ENCODE measurements around the gene TIE1.

Gene TIE1

DNA sequence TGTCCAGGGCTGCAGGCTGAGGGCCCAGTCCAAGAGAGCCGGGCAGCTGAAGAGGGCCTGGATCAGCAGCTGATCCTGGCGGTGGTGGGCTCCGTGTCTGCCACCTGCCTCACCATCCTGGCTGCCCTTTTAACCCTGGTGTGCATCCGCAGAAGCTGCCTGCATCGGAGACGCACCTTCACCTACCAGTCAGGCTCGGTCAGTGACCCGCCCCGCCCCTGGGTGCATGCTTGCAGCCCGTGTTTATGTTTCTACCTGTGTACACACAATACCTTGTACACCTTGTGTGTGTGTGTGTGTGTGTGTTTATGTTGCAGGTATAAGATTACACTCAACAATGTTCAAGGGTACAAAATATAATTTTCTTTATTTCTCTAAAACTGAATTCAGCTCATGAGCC lies 13.0 kb downstream of the TIE1 start:
- DNase-seq: no peak

GRCh38 chr1:43314233-43314632 lies 13.5 kb downstream of the TIE1 start:
- DNase-seq: no peak

DNA sequence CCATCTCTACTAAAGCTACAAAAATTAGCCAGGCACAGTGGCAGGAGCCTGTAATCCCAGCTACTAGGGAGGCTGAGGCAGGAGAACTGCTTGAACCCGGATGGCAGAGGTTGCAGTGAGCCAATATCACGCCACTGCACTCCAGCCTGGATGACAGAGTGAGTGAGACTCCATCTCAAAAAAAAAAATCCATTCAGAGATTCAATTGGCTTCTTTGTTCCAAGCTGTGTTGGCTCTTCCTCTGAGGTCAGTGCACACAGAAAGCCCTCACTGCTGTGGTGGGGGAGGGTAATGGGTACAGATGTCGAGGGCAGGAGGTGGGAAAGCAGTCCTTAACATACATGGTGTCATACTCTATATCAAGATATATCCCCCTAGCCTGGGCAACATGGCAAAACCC lies 14.7 kb downstream of the TIE1 start:
- no peak for DNase-seq

- DNase-seq: no peak
These were observed 15.4 kb downstream of the TIE1 start for GRCh38 chr1:43315963-43316737.

DNA sequence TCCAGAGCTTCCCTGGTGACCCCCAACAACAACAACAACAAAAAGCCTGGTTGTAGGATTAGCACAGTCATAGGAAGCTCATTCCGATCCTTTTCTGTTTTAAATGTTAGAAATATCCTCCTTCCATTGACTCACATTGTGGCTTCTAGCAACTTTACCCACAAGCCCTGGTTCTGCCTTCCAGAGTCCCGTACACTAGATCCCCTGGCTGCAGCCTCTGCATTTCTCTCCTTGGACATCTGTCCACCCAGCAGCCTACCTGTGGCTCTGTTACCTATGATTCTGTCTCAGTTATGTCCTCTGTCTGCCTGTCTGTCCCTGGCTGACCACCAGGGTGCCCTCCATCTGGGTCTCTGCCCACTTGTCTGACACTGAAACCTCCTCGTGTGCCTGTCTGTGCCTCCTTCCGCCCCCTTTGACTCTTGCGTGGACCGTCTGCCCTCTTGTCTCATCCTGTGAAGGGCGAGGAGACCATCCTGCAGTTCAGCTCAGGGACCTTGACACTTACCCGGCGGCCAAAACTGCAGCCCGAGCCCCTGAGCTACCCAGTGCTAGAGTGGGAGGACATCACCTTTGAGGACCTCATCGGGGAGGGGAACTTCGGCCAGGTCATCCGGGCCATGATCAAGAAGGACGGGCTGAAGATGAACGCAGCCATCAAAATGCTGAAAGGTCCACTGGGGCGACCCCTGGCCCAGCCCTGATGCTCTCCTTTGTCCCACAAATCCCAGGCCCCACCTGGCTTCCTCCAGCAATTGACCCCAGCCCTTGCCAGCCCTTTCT lies 16.1 kb downstream of the TIE1 start:
- DNase-seq: no peak

GRCh38 chr1:43317817-43318471 lies 17.2 kb downstream of the TIE1 start:
- DNase-seq: no peak

DNA sequence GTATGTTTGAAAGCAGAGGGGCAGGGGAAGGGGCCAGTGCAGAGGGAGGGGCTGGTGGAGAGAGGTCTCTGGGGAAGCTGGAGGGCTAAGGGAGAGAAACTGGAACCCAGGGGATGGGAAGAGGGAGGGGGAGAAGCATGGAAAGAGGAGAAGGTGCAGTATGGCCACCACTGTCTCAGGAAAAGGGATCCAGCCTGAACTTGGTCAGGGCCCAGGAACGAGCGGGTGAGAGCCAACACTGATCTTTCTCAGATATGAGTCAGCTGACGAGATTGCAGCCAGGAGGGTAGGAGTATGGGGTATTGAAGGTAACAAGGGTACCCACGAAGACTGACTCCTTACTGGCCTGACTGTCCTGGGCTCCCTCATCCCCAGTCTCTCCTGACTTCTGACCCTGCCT lies 18.0 kb downstream of the TIE1 start:
- DNase-seq: no peak

DNA sequence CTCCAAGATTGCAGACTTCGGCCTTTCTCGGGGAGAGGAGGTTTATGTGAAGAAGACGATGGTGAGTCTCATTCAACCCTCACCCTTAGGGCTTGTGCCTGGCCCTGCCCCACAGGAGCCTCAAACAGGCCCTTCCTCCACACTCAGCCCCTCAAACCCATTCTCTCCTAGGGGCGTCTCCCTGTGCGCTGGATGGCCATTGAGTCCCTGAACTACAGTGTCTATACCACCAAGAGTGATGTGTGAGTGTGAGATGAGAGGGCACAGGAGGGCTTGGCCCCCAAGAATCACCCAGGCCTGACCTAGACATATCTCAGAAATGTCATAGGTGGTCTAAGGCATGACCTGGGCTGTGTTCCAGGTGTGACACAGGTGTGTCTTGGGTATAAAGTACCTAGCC lies 18.5 kb downstream of the TIE1 start:
- DNase-seq: no peak

- no peak for DNase-seq
These were observed 19.0 kb downstream of the TIE1 start for GRCh38 chr1:43319766-43320165.

DNA sequence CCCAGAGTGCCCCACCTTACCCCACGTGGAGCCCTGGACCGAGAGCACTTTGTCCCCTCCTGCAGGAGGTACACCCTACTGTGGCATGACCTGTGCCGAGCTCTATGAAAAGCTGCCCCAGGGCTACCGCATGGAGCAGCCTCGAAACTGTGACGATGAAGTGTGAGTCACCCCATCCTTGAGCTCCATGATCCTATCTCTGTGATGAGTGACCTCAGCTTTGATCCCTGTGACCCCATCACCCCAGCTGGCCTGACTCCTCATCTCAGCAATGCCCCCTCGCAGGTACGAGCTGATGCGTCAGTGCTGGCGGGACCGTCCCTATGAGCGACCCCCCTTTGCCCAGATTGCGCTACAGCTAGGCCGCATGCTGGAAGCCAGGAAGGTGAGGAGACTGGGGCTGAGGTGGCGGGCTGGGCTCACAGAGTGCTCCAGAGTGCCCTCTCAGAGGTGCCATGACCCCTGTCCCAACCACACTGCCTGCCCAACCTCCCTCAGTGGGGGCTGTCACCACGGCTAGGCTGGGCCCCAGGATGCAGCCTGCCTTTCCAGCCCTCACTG lies 20.6 kb downstream of the TIE1 start:
- no peak for DNase-seq

- no peak for DNase-seq
These were observed 21.7 kb downstream of the TIE1 start for GRCh38 chr1:43322506-43322905.

- no peak for DNase-seq
These were observed 24.0 kb downstream of the TIE1 start for GRCh38 chr1:43324810-43325209.

GRCh38 chr1:43325381-43325780 lies 24.6 kb downstream of the TIE1 start:
- no peak for DNase-seq

DNA sequence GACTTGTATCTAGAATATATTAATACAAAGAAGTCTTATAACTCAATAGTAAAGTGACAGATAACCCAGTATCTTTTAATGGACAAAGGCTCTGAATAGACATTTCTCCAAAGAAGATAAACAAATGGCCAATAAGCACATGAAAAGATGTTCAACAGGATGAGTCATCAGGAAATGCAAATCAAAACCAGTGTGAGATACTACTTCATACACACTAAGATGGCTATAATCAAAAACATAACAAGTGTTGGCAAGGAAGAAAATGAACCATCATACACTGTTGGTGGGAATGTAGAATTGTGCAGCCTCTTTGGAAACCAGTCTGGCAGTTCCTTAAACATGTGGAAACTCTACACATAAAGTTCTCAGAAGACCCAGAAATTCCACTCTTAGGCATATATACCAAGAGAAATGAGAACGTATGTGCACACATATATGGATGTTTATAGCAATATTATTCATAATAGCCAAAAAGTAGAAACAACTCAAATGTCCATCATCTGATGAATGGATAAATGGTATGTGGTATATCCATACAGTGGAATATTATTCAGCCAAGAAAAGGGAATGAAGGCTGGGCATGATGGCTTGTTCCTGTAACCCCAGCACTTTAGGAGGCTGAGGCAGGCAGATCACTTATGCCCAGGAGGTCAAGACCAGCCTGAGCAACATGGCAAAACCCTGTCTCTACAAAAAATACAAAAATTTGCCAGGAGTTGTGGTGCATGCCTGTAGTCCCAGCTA lies 26.9 kb downstream of the TIE1 start:
- DNase-seq: no peak

DNA sequence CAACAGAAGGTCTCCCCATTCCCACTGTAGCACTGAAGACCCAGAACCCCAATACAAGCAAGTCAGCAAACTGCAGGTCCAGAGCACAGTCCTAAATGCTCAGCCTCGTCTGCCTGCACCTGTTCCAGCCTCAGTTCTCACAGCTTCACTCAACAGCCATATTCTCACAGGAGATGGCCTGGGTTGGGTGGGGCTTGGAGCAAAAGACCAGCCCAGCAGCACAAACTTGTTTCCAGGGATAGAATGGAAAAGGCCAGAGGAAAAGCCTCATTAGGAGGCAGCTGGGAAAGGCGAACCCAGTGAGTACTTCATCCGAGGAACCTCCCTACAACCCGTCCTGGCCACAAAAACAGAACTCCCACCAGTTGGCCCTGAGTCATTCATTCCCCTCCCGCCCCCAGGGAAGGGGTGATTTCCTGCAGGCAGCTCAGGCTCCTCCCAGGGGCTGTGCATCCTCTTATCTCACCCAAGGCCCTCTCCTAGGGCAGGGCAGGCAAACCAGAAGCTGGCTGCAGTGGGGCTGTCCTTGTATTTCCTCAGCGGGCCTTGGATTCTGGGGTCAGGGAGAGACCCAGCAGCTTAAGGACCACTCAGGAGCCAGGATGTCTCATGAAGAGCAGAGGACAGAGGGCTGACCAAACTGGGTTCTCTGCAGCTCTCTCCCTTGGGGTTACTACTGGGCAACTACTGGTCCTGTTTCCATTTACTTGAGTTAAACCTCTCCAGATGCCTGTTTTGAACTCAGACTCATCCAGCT lies 29.4 kb downstream of the TIE1 start:
- peak in 1 of 2 donors; percentile 24 for DNase-seq

DNA sequence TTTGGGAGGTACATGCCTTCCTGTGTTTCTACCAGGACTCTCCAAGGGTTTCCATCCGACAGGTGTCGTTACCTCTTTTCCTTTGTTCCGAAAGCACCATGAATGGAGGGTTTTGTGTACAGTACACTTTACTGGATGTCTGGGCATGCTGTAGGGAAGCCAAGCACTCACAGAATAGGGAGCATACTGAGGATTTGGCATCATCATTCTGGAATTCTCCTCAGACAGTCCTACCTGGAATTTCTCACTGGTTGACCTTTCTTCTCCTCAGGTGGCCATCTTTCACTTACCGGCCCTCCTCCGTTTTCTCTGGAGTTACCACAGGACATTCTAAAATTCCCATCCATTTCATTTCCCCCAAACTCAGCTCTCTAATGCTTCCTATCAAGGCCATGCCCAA lies 30.9 kb downstream of the TIE1 start:
- no peak for DNase-seq

DNA sequence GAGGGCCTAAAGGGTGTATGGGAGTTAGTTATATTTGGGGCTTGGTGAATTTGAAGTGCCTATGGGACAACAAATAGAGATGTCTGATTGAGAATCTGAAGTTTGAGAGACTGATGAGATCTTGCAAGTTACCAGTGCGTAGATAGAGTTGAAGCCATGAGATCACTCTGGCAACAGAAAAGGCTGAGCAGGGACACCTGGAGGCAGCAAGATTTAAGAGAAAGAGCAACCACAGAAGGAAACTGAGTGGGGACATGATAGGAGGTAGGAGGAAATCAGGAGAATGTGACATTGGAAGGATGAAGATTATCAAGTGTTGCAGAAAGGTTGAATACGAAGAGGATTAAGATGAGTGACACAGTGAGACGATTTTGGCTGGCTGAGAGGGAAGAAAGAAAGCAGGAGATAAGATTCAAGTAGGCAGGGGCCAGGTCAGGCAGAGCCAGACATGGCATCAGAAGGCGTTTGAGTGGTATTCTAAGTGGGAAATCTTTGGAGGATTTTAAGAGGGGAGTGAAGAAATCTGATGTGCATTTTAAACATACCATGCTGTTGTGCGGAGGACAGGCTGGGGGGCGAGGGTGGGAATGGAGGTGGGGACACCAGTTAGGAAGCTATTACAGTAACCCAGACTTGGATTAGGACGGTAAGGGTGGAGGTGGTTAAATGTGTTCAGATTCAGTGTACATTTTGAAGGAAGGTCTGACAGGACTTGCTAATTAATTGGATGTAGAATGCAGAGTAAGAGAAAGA lies 33.8 kb downstream of the TIE1 start:
- DNase-seq: no peak

GRCh38 chr1:43337588-43337987 lies 36.8 kb downstream of the TIE1 start, which contains the start of gene MPL:
Gene MPL, plus strand, starts transcription at chr1:43337818. Its CDS starts 31 bp downstream, at chr1:43337849.
- DNase-seq: no peak

GRCh38 chr1:43338001-43338400 lies 37.2 kb downstream of the TIE1 start:
- no peak for DNase-seq

GRCh38 chr1:43339584-43340232 lies 38.9 kb downstream of the TIE1 start:
- no peak for DNase-seq

DNA sequence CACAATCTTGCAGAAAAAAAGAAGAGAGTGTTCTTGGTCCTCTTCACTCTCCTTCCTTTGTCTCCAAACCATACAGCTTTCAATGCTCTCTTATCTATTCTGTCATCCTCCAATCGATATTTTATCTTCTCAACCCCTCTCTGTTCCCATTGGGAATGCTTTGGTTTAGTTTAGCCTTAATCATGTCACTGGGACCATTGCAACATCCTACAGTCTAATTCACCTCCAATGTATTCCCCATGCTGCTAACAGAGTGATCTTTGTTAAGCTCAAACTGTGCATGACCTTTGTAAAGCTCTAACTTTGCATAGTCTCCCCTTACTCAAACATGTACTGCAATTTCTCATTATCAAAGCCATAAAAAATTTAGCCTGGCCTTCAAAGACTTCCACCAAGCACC lies 39.8 kb downstream of the TIE1 start:
- no peak for DNase-seq
